Trophoblast cell (in vitro differentiated cells and primary cell): ENCODE results near the gene EPB42.
A peak's percentile ranks its signal among the peaks of the same experiment; 100 is the strongest.

Source experiments
- DNase-seq, 2 donors: peaks; one replicate each; pipeline ENCODE4 v3.0.0-alpha.2; 2016
- H2AFZ ChIP-seq: 2 replicates; pipeline ENCODE4 v1.6.1; 2013; ENCODE audit warnings: low read length, moderate library complexity, mild to moderate bottlenecking; ENCODE audit not compliant: insufficient read depth, poor library complexity
- H2AK5ac ChIP-seq: 2 replicates; pipeline ENCODE4 v1.6.1; 2013; ENCODE audit warnings: mild to moderate bottlenecking, low read length
- H2BK120ac ChIP-seq: 2 replicates; pipeline ENCODE4 v1.6.1; 2013; ENCODE audit warnings: low read length, mild to moderate bottlenecking, moderate library complexity; ENCODE audit not compliant: insufficient read depth, poor library complexity
- H2BK12ac ChIP-seq: 2 replicates; pipeline ENCODE4 v1.6.1; 2013; ENCODE audit warnings: mild to moderate bottlenecking, low read length, moderate library complexity
- H2BK5ac ChIP-seq: 2 replicates; pipeline ENCODE4 v1.6.1; 2013; ENCODE audit warnings: low read length, low read depth, moderate library complexity, mild to moderate bottlenecking; ENCODE audit not compliant: poor library complexity
- H3K14ac ChIP-seq: 2 replicates; pipeline ENCODE4 v1.6.1; 2013; ENCODE audit warnings: mild to moderate bottlenecking, low read length
- H3K18ac ChIP-seq: 2 replicates; pipeline ENCODE4 v1.6.1; 2013; ENCODE audit warnings: mild to moderate bottlenecking, low read length
- H3K23ac ChIP-seq: 2 replicates; pipeline ENCODE4 v1.6.1; 2013; ENCODE audit warnings: low read length
- H3K27ac ChIP-seq: 2 replicates; pipeline ENCODE4 v1.5.1; 2013; ENCODE audit warnings: low read depth, mild to moderate bottlenecking, inconsistent platforms, low read length, moderate library complexity
- H3K27me3 ChIP-seq: 2 replicates; pipeline ENCODE4 v1.6.1; 2013; ENCODE audit warnings: inconsistent platforms, mild to moderate bottlenecking, low read length, moderate library complexity; ENCODE audit not compliant: insufficient read depth
- H3K36me3 ChIP-seq, 2 experiments: 1 replicate in 1 of 2; 2 replicates in 1 of 2; pipeline ENCODE4 v1.6.1; 2013; ENCODE audit warnings: low read length in 2 of 2, mild to moderate bottlenecking in 2 of 2, moderate library complexity in 1 of 2; ENCODE audit not compliant: insufficient read depth in 2 of 2, control insufficient read depth in 1 of 2
- H3K4ac ChIP-seq: 2 replicates; pipeline ENCODE4 v1.6.1; 2013; ENCODE audit warnings: low read depth, mild to moderate bottlenecking, low read length, moderate library complexity
- H3K4me1 ChIP-seq, 2 experiments: 1 replicate in 1 of 2; 2 replicates in 1 of 2; pipeline ENCODE4 v1.6.1; 2013; ENCODE audit warnings: low read length in 2 of 2, mild to moderate bottlenecking in 2 of 2, moderate library complexity in 1 of 2; ENCODE audit not compliant: insufficient read depth in 2 of 2, control insufficient read depth in 1 of 2
- H3K4me2 ChIP-seq: 2 replicates; pipeline ENCODE4 v1.6.1; 2013; ENCODE audit warnings: inconsistent platforms, mild to moderate bottlenecking, low read length, moderate library complexity
- H3K4me3 ChIP-seq: 2 replicates; pipeline ENCODE4 v1.5.1; 2013; ENCODE audit warnings: mild to moderate bottlenecking, low read depth, low read length, inconsistent platforms
- H3K79me1 ChIP-seq: one replicate; pipeline ENCODE4 v1.6.1; 2013; ENCODE audit warnings: low read length
- H3K79me2 ChIP-seq: 2 replicates; pipeline ENCODE4 v1.6.1; 2013; ENCODE audit warnings: low read length, mild to moderate bottlenecking; ENCODE audit not compliant: control insufficient read depth, insufficient read depth, poor library complexity
- H3K9ac ChIP-seq: 2 replicates; pipeline ENCODE4 v1.6.1; 2013; ENCODE audit warnings: mild to moderate bottlenecking, low read length
- H3K9me3 ChIP-seq: 2 replicates; pipeline ENCODE4 v1.6.1; 2013; ENCODE audit warnings: low read depth, mild to moderate bottlenecking, control low read depth, inconsistent platforms, low read length; ENCODE audit not compliant: insufficient read depth
- H4K12ac ChIP-seq: 2 replicates; pipeline ENCODE4 v1.6.1; 2013; ENCODE audit warnings: low read depth, mild to moderate bottlenecking, low read length, moderate library complexity
- H4K8ac ChIP-seq: 2 replicates; pipeline ENCODE4 v1.6.1; 2013; ENCODE audit warnings: low read depth, mild to moderate bottlenecking, low read length, moderate library complexity
- H4K91ac ChIP-seq: one replicate; pipeline ENCODE4 v1.6.1; 2013; ENCODE audit warnings: low read depth, mild to moderate bottlenecking, low read length, moderate library complexity
- WGBS: extraction: QIAGEN DNeasy Blood & Tissue Kit; methylation state at CpG from one replicate; pipeline ENCODE4 v1.1.7; 2013; ENCODE audit warnings: missing lambda C conversion rate; ENCODE audit not compliant: insufficient read length, insufficient coverage; ENCODE audit errors: extremely low coverage; 5-methylcytosine and 5-hydroxymethylcytosine counted together

EPB42 gene

GRCh38 chr15:43246261-43246774 lies 25.5 kb upstream of the EPB42 start:
- Histone ChIP-seq H3K36me3 (no peaks in the 10 kb centered on the region), H2AK5ac (no peak overlapping the region), H2AFZ (no peak overlapping the region), H2BK5ac (no peak overlapping the region), H3K9ac (no peak overlapping the region), H3K79me2 (no peaks in the 10 kb centered on the region), H3K18ac (no peak overlapping the region), H3K79me1 (no peaks in the 10 kb centered on the region), H4K91ac (no peak overlapping the region), H3K9me3 (no peaks in the 10 kb centered on the region), H3K14ac (no peak overlapping the region), H3K4me3 (no peak overlapping the region), H2BK120ac (no peak overlapping the region), H3K23ac (no peak overlapping the region), H2BK12ac (no peak overlapping the region), H3K27ac (no peak overlapping the region), H3K4ac (no peak overlapping the region), H3K4me1 (peaks cover 6% of the 10 kb centered on the region in 2 experiments), H3K27me3 (no peaks in the 10 kb centered on the region), H4K12ac (no peak overlapping the region), H4K8ac (no peak overlapping the region), H3K4me2 (no peak overlapping the region)
- no CpG with 5 or more reads among the region's 6 CpGs for WGBS
- DNase-seq = no peak

DNA sequence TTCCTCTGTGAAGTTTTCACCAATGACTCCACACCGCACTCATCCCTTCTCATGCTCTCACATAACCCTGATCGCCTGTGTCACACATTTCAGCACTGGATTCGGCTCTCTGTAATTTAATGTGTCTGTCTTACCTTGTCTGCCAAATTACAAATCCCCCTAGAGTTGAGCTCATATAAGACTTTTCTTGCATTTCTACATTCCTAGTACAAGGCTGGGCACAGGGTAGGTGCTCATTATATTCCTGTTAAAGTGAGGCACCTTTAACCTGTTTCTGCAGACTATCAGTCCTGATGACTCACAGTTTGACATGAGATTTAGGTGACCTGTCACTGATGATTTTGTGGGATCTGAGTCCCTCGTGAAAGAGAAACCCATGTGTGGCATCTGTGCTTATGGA lies 23.3 kb upstream of the EPB42 start:
- Histone ChIP-seq H3K9ac (no peak overlapping the region), H3K36me3 (no peaks in the 10 kb centered on the region), H3K9me3 (no peaks in the 10 kb centered on the region), H3K27ac (no peak overlapping the region), H3K79me1 (no peaks in the 10 kb centered on the region), H3K79me2 (no peaks in the 10 kb centered on the region), H2AK5ac (no peak overlapping the region), H2BK5ac (no peak overlapping the region), H3K23ac (no peak overlapping the region), H3K4me1 (peaks cover 6% of the 10 kb centered on the region in 2 experiments), H2AFZ (no peak overlapping the region), H4K91ac (no peak overlapping the region), H4K8ac (no peak overlapping the region), H2BK120ac (no peak overlapping the region), H3K18ac (no peak overlapping the region), H3K27me3 (no peaks in the 10 kb centered on the region), H3K14ac (no peak overlapping the region), H2BK12ac (no peak overlapping the region), H3K4ac (no peak overlapping the region), H3K4me3 (no peak overlapping the region), H4K12ac (no peak overlapping the region), H3K4me2 (no peak overlapping the region)
- DNase-seq = peak; percentile 35 to 51
- no CpG with 5 or more reads among the region's 4 CpGs for WGBS

DNA sequence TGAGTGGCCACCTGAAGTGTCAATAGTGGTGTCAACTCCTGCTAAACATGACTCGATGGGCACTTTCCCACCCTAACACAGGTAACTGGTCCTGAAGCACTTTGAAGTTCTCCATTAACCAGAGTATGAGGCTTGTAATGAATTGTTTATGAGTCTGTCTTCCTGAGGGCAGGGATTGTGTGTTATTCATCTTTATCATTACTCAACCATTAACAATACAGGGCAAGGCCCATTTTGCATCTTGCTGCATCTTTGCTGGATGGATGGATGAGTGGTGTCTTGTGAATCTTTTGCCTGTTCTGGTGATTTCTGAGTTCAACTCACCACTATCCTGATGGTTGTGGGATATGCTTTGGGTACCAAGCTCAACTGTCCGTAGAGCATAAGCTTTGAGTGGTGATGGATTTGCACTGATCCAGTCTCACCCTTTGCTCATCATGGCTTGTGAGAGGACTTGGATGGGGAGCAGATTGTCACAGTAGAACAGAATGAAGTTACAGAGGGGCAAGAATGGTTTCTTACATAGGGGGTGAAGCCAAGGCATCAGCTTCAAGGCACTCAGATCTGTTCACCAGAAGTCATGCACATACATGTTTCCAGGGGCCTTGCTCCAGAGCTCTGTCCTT lies 22.3 kb upstream of the EPB42 start:
- WGBS = no CpG with 5 or more reads among the region's 2 CpGs
- Histone ChIP-seq H3K27me3 (no peaks in the 10 kb centered on the region), H2AK5ac (no peak overlapping the region), H3K4me2 (no peak overlapping the region), H2BK120ac (no peak overlapping the region), H2BK12ac (no peak overlapping the region), H4K12ac (no peak overlapping the region), H3K27ac (no peak overlapping the region), H4K8ac (no peak overlapping the region), H4K91ac (no peak overlapping the region), H3K18ac (no peak overlapping the region), H3K36me3 (no peaks in the 10 kb centered on the region), H2AFZ (no peak overlapping the region), H3K79me2 (no peaks in the 10 kb centered on the region), H3K4me3 (no peak overlapping the region), H3K9ac (no peak overlapping the region), H3K4ac (no peak overlapping the region), H3K14ac (no peak overlapping the region), H3K79me1 (no peaks in the 10 kb centered on the region), H2BK5ac (no peak overlapping the region), H3K4me1 (peaks cover 8 to 11% of the 10 kb centered on the region in 2 experiments), H3K23ac (no peak overlapping the region), H3K9me3 (no peaks in the 10 kb centered on the region)
- no peak for DNase-seq

DNA sequence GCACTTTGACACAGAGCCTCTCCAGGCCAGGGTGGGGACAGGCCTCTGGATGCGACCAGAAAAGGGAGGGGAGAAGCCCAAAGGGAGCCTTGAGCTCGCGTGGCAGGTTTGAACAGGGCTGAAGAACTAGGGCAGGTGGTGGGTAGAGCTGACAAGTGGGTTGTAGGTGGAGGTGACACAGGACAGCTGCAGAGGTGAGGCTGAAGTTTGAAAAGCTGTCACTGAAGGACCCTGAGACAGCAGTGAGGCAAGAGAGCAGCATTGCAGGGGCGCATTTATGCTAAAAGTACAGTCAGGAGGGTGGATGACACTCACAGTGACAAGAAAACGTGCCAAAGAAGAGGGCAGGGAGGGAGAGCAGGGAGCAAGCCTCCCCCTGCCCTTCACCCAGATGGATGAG lies 21.8 kb upstream of the EPB42 start:
- no CpG with 5 or more reads among the region's 5 CpGs for WGBS

More for the DNA sequence above, 21.8 kb upstream of the EPB42 start:
- Histone ChIP-seq H4K91ac (no peak overlapping the region), H3K4me3 (no peak overlapping the region), H3K14ac (no peak overlapping the region), H2AFZ (no peak overlapping the region), H2BK5ac (no peak overlapping the region), H4K8ac (no peak overlapping the region), H2AK5ac (no peak overlapping the region), H3K9me3 (no peaks in the 10 kb centered on the region), H2BK12ac (no peak overlapping the region), H4K12ac (no peak overlapping the region), H3K9ac (no peak overlapping the region), H3K79me2 (peaks cover 1% of the 10 kb centered on the region), H3K4me1 (peaks cover 11% of the 10 kb centered on the region in 2 experiments), H3K79me1 (no peaks in the 10 kb centered on the region), H3K36me3 (no peaks in the 10 kb centered on the region), H3K27ac (no peak overlapping the region), H3K27me3 (no peaks in the 10 kb centered on the region), H3K4me2 (no peak overlapping the region), H2BK120ac (no peak overlapping the region), H3K4ac (no peak overlapping the region), H3K18ac (no peak overlapping the region), H3K23ac (no peak overlapping the region)
- no peak for DNase-seq
